ENCODE data around the gene LTA.

Gene LTA

DNA sequence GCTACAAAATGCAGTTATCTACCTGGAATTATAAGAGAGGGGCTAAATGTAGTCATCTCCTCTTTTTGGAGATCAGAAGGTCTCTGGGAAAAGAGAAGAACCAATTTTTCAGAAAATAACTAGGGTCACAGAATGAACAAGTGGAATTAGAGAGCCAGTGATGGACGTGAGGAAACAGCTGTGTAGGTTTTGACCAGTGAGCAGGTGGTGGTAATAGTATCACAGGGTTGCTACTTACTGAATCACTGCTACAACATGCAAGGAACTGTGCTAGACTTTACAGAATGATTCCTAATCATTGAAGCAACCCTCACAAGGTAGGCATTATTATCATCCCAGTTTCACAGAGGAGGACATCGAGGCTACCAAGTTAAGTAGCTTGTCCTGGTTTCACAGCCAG, 27.4 kb upstream of the LTA start:
- CTCF ChIA-PET = interaction anchor here (0.7 to 13.9 kb wide), 5 partner anchors 38 to 78 kb away, joined by 3 to 431 read pairs (median 5); partner anchors contain the start of genes LST1, LTB and NCR3

More for the DNA sequence above, 27.4 kb upstream of the LTA start:
- H3K36me3 ChIP-seq (ENCODE audit: control insufficient read depth in 2 of 2, insufficient read depth in 1 of 2, low read length in 2 of 2) = peaks cover 19 to 33% of the 10 kb centered on the region in 2 experiments
- peaks cover 5% of the 10 kb centered on the region for H3K4me1 ChIP-seq (ENCODE audit: control insufficient read depth, insufficient read depth, low read length)
- H3K27ac ChIP-seq (ENCODE audit: extremely low read depth, low read depth, low read length) = no peak overlapping the region
- POLR2A ChIA-PET = interaction anchor here (3.1 kb wide), 1 partner anchor 283 kb away, joined by 20 read pairs; the partner anchor contains the start of gene HSPA1B
- H3K4me3 ChIP-seq (ENCODE audit: low read depth, low read length) = no peak overlapping the region
- H3K9me3 ChIP-seq (ENCODE audit: control insufficient read depth, insufficient read depth, low read depth, low read length) = no peaks in the 10 kb centered on the region
- no peak for TF ChIP-seq KLF8 (tag by site-specific recombination; IDR thresholded peaks at IDR 0.05)
- TF ChIP-seq, protein P1, sequence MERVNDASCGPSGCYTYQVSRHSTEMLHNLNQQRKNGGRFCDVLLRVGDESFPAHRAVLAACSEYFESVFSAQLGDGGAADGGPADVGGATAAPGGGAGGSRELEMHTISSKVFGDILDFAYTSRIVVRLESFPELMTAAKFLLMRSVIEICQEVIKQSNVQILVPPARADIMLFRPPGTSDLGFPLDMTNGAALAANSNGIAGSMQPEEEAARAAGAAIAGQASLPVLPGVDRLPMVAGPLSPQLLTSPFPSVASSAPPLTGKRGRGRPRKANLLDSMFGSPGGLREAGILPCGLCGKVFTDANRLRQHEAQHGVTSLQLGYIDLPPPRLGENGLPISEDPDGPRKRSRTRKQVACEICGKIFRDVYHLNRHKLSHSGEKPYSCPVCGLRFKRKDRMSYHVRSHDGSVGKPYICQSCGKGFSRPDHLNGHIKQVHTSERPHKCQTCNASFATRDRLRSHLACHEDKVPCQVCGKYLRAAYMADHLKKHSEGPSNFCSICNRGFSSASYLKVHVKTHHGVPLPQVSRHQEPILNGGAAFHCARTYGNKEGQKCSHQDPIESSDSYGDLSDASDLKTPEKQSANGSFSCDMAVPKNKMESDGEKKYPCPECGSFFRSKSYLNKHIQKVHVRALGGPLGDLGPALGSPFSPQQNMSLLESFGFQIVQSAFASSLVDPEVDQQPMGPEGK (tag by site-specific recombination; IDR thresholded peaks at IDR 0.05) = no peak
- TF ChIP-seq KLF1 (tag by site-specific recombination; IDR thresholded peaks at IDR 0.05) = no peak
- TF ChIP-seq ZNF214 (tag by site-specific recombination; IDR thresholded peaks at IDR 0.05; ENCODE audit: borderline replicate concordance) = no peak
- TF ChIP-seq ZNF76 (tag by site-specific recombination; IDR thresholded peaks at IDR 0.05; ENCODE audit: borderline replicate concordance, low read depth) = no peak
- TF ChIP-seq ZFP37 (tag by site-specific recombination; IDR thresholded peaks at IDR 0.05) = no peak
- TF ChIP-seq HOXD13 (CRISPR knock-in tag; IDR thresholded peaks at IDR 0.05; ENCODE audit: borderline replicate concordance) = no peak
- no peak for TF ChIP-seq ZNF560 (tag by site-specific recombination; IDR thresholded peaks at IDR 0.05; ENCODE audit: borderline replicate concordance)
- TF ChIP-seq, protein P2, sequence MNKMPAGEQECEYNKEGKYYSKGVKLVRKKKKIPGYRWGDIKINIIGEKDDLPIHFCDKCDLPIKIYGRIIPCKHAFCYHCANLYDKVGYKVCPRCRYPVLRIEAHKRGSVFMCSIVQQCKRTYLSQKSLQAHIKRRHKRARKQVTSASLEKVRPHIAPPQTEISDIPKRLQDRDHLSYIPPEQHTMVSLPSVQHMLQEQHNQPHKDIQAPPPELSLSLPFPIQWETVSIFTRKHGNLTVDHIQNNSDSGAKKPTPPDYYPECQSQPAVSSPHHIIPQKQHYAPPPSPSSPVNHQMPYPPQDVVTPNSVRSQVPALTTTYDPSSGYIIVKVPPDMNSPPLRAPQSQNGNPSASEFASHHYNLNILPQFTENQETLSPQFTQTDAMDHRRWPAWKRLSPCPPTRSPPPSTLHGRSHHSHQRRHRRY (tag by site-specific recombination; IDR thresholded peaks at IDR 0.05) = no peak
- TF ChIP-seq GLI4 (tag by site-specific recombination; IDR thresholded peaks at IDR 0.05) = no peak
- TF ChIP-seq, protein P3, sequence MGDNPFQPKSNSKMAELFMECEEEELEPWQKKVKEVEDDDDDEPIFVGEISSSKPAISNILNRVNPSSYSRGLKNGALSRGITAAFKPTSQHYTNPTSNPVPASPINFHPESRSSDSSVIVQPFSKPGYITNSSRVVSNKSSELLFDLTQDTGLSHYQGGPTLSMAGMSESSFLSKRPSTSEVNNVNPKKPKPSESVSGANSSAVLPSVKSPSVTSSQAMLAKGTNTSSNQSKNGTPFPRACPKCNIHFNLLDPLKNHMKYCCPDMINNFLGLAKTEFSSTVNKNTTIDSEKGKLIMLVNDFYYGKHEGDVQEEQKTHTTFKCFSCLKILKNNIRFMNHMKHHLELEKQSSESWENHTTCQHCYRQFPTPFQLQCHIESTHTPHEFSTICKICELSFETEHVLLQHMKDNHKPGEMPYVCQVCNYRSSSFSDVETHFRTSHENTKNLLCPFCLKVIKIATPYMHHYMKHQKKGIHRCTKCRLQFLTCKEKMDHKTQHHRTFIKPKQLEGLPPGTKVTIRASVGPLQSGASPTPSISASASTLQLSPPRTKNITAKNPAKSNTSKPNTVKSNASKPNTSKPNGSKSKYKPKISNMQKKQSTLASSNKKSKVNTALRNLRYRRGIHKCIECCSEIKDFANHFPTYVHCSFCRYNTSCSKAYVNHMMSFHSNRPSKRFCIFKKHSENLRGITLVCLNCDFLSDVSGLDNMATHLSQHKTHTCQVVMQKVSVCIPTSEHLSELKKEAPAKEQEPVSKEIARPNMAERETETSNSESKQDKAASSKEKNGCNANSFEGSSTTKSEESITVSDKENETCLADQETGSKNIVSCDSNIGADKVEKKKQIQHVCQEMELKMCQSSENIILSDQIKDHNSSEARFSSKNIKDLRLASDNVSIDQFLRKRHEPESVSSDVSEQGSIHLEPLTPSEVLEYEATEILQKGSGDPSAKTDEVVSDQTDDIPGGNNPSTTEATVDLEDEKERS (tag by site-specific recombination; IDR thresholded peaks at IDR 0.05) = no peak
- TF ChIP-seq ZNF174 (tag by site-specific recombination; IDR thresholded peaks at IDR 0.05) = no peak
- no peak for TF ChIP-seq ZBTB1 (tag by site-specific recombination; IDR thresholded peaks at IDR 0.05)
- TF ChIP-seq, protein P4, sequence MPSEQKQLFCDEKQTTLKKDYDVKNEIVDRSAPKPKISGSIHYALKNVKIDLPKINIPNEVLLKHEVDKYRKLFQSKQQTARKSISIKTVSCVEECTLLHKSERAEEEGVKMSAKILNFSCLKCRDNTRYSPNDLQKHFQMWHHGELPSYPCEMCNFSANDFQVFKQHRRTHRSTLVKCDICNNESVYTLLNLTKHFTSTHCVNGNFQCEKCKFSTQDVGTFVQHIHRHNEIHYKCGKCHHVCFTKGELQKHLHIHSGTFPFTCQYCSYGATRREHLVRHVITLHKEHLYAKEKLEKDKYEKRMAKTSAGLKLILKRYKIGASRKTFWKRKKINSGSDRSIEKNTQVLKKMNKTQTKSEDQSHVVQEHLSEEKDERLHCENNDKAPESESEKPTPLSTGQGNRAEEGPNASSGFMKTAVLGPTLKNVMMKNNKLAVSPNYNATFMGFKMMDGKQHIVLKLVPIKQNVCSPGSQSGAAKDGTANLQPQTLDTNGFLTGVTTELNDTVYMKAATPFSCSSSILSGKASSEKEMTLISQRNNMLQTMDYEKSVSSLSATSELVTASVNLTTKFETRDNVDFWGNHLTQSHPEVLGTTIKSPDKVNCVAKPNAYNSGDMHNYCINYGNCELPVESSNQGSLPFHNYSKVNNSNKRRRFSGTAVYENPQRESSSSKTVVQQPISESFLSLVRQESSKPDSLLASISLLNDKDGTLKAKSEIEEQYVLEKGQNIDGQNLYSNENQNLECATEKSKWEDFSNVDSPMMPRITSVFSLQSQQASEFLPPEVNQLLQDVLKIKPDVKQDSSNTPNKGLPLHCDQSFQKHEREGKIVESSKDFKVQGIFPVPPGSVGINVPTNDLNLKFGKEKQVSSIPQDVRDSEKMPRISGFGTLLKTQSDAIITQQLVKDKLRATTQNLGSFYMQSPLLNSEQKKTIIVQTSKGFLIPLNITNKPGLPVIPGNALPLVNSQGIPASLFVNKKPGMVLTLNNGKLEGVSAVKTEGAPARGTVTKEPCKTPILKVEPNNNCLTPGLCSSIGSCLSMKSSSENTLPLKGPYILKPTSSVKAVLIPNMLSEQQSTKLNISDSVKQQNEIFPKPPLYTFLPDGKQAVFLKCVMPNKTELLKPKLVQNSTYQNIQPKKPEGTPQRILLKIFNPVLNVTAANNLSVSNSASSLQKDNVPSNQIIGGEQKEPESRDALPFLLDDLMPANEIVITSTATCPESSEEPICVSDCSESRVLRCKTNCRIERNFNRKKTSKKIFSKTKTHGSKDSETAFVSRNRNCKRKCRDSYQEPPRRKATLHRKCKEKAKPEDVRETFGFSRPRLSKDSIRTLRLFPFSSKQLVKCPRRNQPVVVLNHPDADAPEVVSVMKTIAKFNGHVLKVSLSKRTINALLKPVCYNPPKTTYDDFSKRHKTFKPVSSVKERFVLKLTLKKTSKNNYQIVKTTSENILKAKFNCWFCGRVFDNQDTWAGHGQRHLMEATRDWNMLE (tag by site-specific recombination; conservative IDR thresholded peaks at IDR 0.05; ENCODE audit: low read depth) = no peak
- TF ChIP-seq ZNF521 (tag by site-specific recombination; IDR thresholded peaks at IDR 0.05) = no peak
- TF ChIP-seq ZNF324 (tag by site-specific recombination; IDR thresholded peaks at IDR 0.05) = no peak
- TF ChIP-seq ZNF37A (tag by site-specific recombination; IDR thresholded peaks at IDR 0.05) = no peak
